Measurements from ENCODE around the gene AP3S2. TPM values are rescaled to one million over a fixed set of nuclear protein-coding genes. Genes with fewer than 3 reads are reported as not detected.

Gene AP3S2
- total and polyA plus RNA-seq, 2 experiments from 2014 or later: 9.4 to 93.3 TPM

DNA sequence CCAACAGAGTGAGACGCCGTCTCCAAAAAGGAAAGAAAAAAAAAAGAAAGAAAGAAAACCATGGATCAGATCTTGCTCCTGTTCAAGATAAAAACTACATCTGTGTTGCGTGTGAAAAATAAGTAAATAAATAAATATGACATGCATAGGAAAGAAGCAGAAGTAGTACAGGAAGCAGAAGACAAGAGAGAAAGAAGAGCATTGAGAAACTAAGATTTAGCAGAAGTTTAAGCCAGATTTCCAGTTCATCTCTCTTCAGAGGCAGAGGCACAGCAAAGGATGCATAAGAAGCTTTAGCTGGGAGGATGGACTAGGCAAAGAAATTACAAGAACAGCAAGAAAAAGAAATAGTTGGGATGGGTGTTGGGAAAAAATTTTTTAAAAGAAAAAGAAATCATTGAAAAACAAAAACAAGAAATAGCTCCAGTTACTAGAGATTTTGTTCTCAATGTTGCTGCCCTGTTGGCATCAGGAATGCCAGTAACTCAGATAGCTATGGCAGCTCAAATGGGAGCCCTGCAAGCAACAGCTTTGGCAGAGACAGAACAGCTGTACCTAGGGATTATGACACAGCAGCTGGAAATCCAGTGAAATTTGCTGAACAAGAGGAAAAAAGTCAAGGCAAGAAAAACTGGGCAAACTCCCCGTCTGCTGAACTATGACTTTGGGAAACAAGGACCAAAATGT is 17.3 kb downstream of the AP3S2 start:
- Mint-ChIP-seq H3K27ac (no peak overlapping the region), H3K36me3 (ENCODE audit: low read depth) (peaks cover 1% of the 10 kb centered on the region; the same call in 2 of the 3 replicates), H3K9me3 (no peaks in the 10 kb centered on the region), H3K4me1 (no peaks in the 10 kb centered on the region), H3K4me3 (no peak overlapping the region), H3K27me3 (ENCODE audit: insufficient read depth, low read depth, poor library complexity) (no peaks in the 10 kb centered on the region)
- H3K27me3 ChIP-seq (ENCODE audit: insufficient read depth): no peaks in the 10 kb centered on the region
- no peaks in the 10 kb centered on the region; the same call in 1 of the 2 replicates for H4K20me1 ChIP-seq (replicated peaks; ENCODE audit: insufficient read depth)
- H3K4me3 ChIP-seq: no peak overlapping the region
- no peaks in the 10 kb centered on the region; the same call in 1 of the 2 replicates for H3F3A ChIP-seq (replicated peaks; ENCODE audit: low read depth)
- H3K9me2 ChIP-seq (ENCODE audit: insufficient read depth): no peaks in the 10 kb centered on the region
- DNase-seq (ENCODE audit: low spot score): no peak
- TF ChIP-seq EZH2phosphoT487 (IDR thresholded peaks at IDR 0.05; ENCODE audit: unreplicated experiment): no peak
- no peak for TF ChIP-seq CREB1 (CRISPR knock-in tag; IDR thresholded peaks at IDR 0.05; ENCODE audit: low read depth)
- TF ChIP-seq EZH2 (IDR thresholded peaks at IDR 0.05; ENCODE audit: low read depth, unreplicated experiment): no peak
- no peak for TF ChIP-seq STAT1 (IDR thresholded peaks at IDR 0.05; ENCODE audit: unreplicated experiment)
- TF ChIP-seq ZNF114 (CRISPR knock-in tag; IDR thresholded peaks at IDR 0.05): no peak
- no peak for TF ChIP-seq NANOG (IDR thresholded peaks at IDR 0.05; ENCODE audit: borderline replicate concordance)
- TF ChIP-seq JUNB (IDR thresholded peaks at IDR 0.05; ENCODE audit: unreplicated experiment): no peak
- no peak for TF ChIP-seq ETS1 (IDR thresholded peaks at IDR 0.05)
- TF ChIP-seq, protein P1, sequence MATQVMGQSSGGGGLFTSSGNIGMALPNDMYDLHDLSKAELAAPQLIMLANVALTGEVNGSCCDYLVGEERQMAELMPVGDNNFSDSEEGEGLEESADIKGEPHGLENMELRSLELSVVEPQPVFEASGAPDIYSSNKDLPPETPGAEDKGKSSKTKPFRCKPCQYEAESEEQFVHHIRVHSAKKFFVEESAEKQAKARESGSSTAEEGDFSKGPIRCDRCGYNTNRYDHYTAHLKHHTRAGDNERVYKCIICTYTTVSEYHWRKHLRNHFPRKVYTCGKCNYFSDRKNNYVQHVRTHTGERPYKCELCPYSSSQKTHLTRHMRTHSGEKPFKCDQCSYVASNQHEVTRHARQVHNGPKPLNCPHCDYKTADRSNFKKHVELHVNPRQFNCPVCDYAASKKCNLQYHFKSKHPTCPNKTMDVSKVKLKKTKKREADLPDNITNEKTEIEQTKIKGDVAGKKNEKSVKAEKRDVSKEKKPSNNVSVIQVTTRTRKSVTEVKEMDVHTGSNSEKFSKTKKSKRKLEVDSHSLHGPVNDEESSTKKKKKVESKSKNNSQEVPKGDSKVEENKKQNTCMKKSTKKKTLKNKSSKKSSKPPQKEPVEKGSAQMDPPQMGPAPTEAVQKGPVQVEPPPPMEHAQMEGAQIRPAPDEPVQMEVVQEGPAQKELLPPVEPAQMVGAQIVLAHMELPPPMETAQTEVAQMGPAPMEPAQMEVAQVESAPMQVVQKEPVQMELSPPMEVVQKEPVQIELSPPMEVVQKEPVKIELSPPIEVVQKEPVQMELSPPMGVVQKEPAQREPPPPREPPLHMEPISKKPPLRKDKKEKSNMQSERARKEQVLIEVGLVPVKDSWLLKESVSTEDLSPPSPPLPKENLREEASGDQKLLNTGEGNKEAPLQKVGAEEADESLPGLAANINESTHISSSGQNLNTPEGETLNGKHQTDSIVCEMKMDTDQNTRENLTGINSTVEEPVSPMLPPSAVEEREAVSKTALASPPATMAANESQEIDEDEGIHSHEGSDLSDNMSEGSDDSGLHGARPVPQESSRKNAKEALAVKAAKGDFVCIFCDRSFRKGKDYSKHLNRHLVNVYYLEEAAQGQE (IDR thresholded peaks at IDR 0.05; ENCODE audit: unreplicated experiment): no peak
- TF ChIP-seq CTCF (conservative IDR thresholded peaks at IDR 0.05; ENCODE audit: low read depth in 2 of 2): no peak
- TF ChIP-seq ZNF331 (CRISPR knock-in tag; IDR thresholded peaks at IDR 0.05; ENCODE audit: low read depth): no peak
- TF ChIP-seq ZNF462 (CRISPR knock-in tag; IDR thresholded peaks at IDR 0.05): no peak
- no peak for TF ChIP-seq POLR2AphosphoS5 (IDR thresholded peaks at IDR 0.05; ENCODE audit: low read depth)
- H3K4me2 ChIP-seq: no peak overlapping the region
- no peaks in the 10 kb centered on the region for H3K36me3 ChIP-seq (ENCODE audit: insufficient read depth)
- ATAC-seq: no peak
- H3K79me2 ChIP-seq (replicated peaks; ENCODE audit: insufficient read depth): no peaks in the 10 kb centered on the region
- H3K27ac ChIP-seq (ENCODE audit: low read depth): no peak overlapping the region
- no peak overlapping the region for H2AFZ ChIP-seq
- no peaks in the 10 kb centered on the region for H3K4me1 ChIP-seq (ENCODE audit: insufficient read depth)

Data from GM23338 (cell line).